Measurements from ENCODE around the gene C12orf60. TPM values are rescaled to one million over a fixed set of nuclear protein-coding genes. Genes with fewer than 3 reads are reported as not detected.
A peak's percentile ranks its signal among the peaks of the same experiment; 100 is the strongest.

The C12orf60 gene
- total RNA-seq, 1 donor: 0.72 TPM

DNA sequence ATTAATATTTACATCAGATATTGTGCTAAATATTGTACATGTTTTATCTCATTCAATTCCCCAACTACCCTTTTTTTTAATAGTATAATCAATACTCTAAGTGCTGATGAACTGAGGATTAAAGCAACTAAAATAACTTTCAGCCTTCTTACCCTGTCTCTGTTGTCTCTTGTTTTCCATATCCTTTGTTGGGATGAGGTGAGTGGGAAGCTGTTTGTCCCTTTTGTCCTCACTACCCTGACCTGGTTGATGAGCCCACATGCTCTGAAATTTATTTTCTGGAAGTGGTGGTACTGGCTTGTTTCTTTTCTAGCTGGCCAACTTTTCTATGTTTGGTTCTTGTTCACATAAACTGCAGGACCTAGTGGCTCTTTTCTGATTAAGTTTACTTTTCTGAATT, 49.4 kb downstream of the C12orf60 start:
- H3K79me2 ChIP-seq (ENCODE audit: insufficient read depth, low read length): no peaks in the 10 kb centered on the region
- H3K36me3 ChIP-seq (ENCODE audit: insufficient read depth, low read length): no peaks in the 10 kb centered on the region
- H3K4me2 ChIP-seq (ENCODE audit: insufficient read depth, low read length): no peak overlapping the region
- no peak for TF ChIP-seq CTCF (IDR thresholded peaks at IDR 0.05; ENCODE audit: extremely low read depth, low read depth, low read length)
- peaks cover 11% of the 10 kb centered on the region for H3K4me1 ChIP-seq (ENCODE audit: insufficient read depth, low read length)
- H3K27ac ChIP-seq (ENCODE audit: low read depth, low read length): no peak overlapping the region
- no peaks in the 10 kb centered on the region for H3K9me3 ChIP-seq (ENCODE audit: low read depth, low read length)
- no peak overlapping the region for H3K4me3 ChIP-seq (ENCODE audit: insufficient read depth, low read length)
- no peak overlapping the region for H2AFZ ChIP-seq (ENCODE audit: low read length)
- no peaks in the 10 kb centered on the region for H3K27me3 ChIP-seq (ENCODE audit: insufficient read depth, low read length)
- no peaks in the 10 kb centered on the region for H4K20me1 ChIP-seq (ENCODE audit: insufficient read depth, low read length)
- DNase-seq (ENCODE audit: insufficient read length, low spot score, missing footprints): no peak

DNA sequence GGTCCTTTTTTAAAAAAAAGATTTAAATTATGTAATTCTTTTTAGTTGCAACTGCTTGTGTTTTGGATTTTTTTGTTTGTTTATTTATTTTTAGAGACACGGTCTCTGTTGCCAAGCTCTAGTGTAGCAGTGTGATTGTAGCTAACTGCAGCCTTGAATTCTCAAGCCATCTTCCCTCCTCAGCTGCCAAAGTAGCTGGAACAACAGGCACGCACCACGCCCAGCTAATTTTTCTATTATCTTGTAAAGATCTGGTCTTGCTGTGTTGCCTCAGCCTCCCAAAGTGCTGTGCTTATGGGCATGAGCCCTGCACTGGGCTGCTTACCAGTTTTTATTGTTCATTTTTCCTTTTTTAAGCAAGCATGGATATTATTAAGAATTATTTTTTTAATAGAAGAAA, 50.5 kb downstream of the C12orf60 start:
- H3K4me2 ChIP-seq (ENCODE audit: insufficient read depth, low read length): no peak overlapping the region
- DNase-seq (ENCODE audit: insufficient read length, low spot score, missing footprints): no peak
- TF ChIP-seq CTCF (IDR thresholded peaks at IDR 0.05; ENCODE audit: extremely low read depth, low read depth, low read length): no peak

GRCh38 chr12:14854586-14855183, 51.2 kb downstream of the C12orf60 start:
- DNase-seq (ENCODE audit: insufficient read length, low spot score, missing footprints): peak; percentile 47
- no peak overlapping the region for H3K4me3 ChIP-seq (ENCODE audit: insufficient read depth, low read length)
- no peaks in the 10 kb centered on the region for H3K79me2 ChIP-seq (ENCODE audit: insufficient read depth, low read length)
- no peak overlapping the region for H3K27ac ChIP-seq (ENCODE audit: low read depth, low read length)
- H3K27me3 ChIP-seq (ENCODE audit: insufficient read depth, low read length): no peaks in the 10 kb centered on the region
- peak overlapping the region; percentile 16 for H3K4me2 ChIP-seq (ENCODE audit: insufficient read depth, low read length)
- no peaks in the 10 kb centered on the region for H3K36me3 ChIP-seq (ENCODE audit: insufficient read depth, low read length)
- peaks cover 6% of the 10 kb centered on the region for H3K4me1 ChIP-seq (ENCODE audit: insufficient read depth, low read length)
- H3K9me3 ChIP-seq (ENCODE audit: low read depth, low read length): no peaks in the 10 kb centered on the region
- H4K20me1 ChIP-seq (ENCODE audit: insufficient read depth, low read length): no peaks in the 10 kb centered on the region
- peak overlapping the region; percentile 29 for H2AFZ ChIP-seq (ENCODE audit: low read length)
- no peak for TF ChIP-seq CTCF (IDR thresholded peaks at IDR 0.05; ENCODE audit: extremely low read depth, low read depth, low read length)

More for the DNA sequence above, 50.5 kb downstream of the C12orf60 start:
- Histone ChIP-seq H2AFZ (ENCODE audit: low read length) (no peak overlapping the region), H3K36me3 (ENCODE audit: insufficient read depth, low read length) (no peaks in the 10 kb centered on the region), H3K27ac (ENCODE audit: low read depth, low read length) (no peak overlapping the region), H3K4me3 (ENCODE audit: insufficient read depth, low read length) (no peak overlapping the region), H4K20me1 (ENCODE audit: insufficient read depth, low read length) (no peaks in the 10 kb centered on the region), H3K27me3 (ENCODE audit: insufficient read depth, low read length) (no peaks in the 10 kb centered on the region), H3K79me2 (ENCODE audit: insufficient read depth, low read length) (no peaks in the 10 kb centered on the region), H3K9me3 (ENCODE audit: low read depth, low read length) (no peaks in the 10 kb centered on the region), H3K4me1 (ENCODE audit: insufficient read depth, low read length) (peaks cover 11% of the 10 kb centered on the region)

GRCh38 chr12:14858513-14858912, 55.0 kb downstream of the C12orf60 start:
- Histone ChIP-seq H3K4me1 (ENCODE audit: insufficient read depth, low read length) (peaks cover 6% of the 10 kb centered on the region), H3K4me3 (ENCODE audit: insufficient read depth, low read length) (no peak overlapping the region), H3K27ac (ENCODE audit: low read depth, low read length) (no peak overlapping the region), H3K4me2 (ENCODE audit: insufficient read depth, low read length) (no peak overlapping the region), H3K79me2 (ENCODE audit: insufficient read depth, low read length) (no peaks in the 10 kb centered on the region), H3K36me3 (ENCODE audit: insufficient read depth, low read length) (no peaks in the 10 kb centered on the region), H3K27me3 (ENCODE audit: insufficient read depth, low read length) (no peaks in the 10 kb centered on the region), H2AFZ (ENCODE audit: low read length) (no peak overlapping the region), H3K9me3 (ENCODE audit: low read depth, low read length) (no peaks in the 10 kb centered on the region), H4K20me1 (ENCODE audit: insufficient read depth, low read length) (no peaks in the 10 kb centered on the region)
- no peak for TF ChIP-seq CTCF (IDR thresholded peaks at IDR 0.05; ENCODE audit: extremely low read depth, low read depth, low read length)
- DNase-seq (ENCODE audit: insufficient read length, low spot score, missing footprints): no peak
